IPS-18c (cell line): ENCODE measurements around the gene PRR14.

Experiments used
- H3K4me3 ChIP-seq: 2 replicates; pipeline ENCODE4 v1.7.0; 2013; ENCODE audit warnings: low read depth, mild to moderate bottlenecking, low read length, moderate library complexity; ENCODE audit not compliant: insufficient read depth
- H3K9me3 ChIP-seq: one replicate; pipeline ENCODE4 v1.6.1; 2013; ENCODE audit warnings: mild to moderate bottlenecking, low read length, moderate library complexity; ENCODE audit not compliant: control insufficient read depth, insufficient read depth

PRR14 gene

DNA sequence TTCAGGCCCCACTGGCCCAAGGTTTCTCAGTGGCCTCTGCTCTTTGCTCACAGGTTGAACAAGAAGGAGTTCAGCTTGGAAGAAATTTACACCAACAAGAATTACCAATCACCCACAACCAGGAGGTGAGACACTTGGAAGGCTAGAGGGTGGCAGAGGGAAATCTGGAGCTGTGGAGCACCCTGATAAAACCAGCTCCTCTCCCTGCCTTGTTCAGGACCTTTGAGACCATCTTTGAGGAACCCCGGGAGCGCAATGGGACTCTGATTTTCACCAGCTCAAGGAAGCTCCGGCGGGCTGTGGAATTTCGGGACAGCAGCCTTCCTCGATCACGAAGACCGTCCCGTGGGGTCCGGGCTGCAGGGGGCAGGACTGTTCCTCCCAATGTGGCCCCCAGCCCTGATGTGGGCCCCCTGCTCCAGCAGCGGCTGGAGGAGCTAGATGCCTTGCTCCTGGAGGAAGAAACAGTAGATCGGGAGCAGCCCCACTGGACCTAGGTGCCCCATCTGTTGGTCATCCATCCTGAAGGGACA, 5.1 kb downstream of the PRR14 start:
- Histone ChIP-seq H3K9me3 (no peaks in the 10 kb centered on the region), H3K4me3 (no peak overlapping the region)

DNA sequence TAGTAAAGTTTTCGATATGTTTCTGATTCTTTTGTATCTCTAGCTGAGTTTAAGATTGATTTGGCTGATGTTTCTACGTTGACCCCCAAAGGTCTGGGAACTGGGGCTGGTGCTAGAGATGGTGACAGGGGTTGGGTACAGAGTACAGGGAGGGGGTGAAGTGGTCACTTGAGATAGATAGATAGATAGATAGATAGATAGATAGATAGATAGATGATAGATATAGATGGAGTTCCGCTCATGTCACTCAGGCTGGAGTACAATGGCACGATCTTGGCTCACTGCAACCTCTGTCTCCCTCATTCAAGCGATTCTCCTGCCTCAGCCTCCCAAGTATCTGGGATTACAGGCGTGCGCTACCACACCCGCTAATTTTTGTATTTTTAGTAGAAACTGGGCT, 5.6 kb downstream of the PRR14 start:
- Histone ChIP-seq H3K9me3 (no peaks in the 10 kb centered on the region), H3K4me3 (no peak overlapping the region)

DNA sequence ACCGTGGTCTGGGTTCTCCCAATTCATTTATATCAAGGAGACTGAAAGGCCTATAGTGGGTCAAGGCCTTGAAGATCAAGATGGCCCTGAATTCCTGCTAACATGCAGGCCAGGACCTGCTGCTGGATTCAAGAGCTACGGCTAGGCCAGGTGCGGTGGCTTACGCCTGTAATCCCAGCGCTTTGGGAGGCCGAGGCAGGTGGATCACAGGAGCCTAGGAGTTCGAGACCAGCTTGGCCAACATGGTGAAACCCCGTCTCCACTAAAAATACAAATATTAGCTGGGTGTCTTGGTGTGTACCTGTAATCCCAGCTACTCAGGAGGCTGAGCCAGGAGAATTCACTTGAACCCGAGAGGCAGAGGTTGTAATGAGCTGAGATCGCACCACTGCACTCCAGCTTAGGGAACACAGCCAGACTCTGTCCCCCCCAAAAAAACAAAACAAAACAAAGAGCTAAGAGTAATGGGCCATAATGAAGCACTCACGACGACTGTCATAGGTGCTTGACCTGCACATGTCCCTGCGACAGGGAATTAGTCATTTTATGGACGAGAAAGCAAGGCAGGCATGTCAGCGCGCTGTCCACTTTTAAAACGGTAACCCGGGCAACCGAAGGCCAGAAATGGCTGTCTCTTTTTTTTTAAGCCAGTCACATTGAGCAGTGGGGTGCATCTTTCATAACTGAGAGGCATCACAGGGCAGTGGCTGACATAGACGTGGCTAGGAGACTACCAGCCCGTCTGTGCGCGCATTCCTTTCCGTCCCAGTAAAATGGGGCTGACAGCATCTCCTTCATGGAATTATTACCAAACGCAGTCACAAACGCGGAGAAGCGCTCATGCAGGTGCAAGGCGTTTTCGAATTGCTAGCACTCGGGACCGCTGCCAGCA, 6.5 kb downstream of the PRR14 start:
- Histone ChIP-seq H3K4me3 (peak overlapping the region; percentile 60), H3K9me3 (no peaks in the 10 kb centered on the region)

DNA sequence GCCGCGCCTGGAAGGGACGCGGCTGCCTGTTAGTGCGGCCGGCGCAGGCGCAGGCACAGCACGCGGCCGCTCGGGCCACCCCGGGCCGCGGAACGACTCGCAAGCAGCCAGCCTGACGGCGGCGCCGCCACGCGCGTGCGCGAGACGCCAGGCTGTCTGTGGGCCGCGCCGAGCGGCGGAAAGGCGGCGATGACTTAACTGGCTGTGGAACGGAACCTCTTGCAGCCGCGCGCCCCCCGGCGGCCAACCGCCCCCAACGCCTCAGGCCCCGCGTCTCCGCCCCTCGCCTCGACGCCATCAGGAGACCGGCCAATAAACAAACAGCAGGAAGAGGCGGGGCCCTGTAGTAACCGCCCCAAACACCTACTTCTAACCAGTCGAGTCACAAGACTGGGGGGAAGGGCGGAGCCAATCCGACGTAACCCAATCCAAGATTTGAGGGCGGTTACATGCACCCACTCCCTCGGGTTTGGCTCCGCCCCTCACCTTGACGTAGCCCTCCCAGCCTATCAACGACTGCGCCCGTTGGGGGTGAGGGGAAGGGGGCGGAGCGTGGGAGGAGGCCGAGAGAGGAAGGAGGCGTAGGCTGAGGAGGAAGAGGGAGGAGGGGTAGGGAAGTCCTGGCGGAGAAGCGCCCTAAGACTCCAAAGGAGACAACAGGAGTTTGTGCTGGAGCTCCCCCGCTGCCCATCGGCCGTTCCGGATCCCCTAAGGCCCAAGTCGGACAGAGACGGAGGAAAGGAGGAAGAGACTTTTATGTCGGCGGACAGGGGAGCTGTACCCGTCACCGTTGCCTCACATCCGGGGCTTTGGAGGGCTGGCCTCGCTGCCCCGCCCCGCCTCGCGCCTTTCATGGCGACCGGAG, 7.3 kb downstream of the PRR14 start, which contains the start of gene FBRS:
Gene FBRS, plus strand, starts transcription at position 566 of the 865 bp plus-strand sequence. CDS start 1,088 bp downstream, outside the sequence.
- H3K9me3 ChIP-seq, result no peaks in the 10 kb centered on the region
- H3K4me3 ChIP-seq, result peak within 1 kb of the TSS; percentile 97

DNA sequence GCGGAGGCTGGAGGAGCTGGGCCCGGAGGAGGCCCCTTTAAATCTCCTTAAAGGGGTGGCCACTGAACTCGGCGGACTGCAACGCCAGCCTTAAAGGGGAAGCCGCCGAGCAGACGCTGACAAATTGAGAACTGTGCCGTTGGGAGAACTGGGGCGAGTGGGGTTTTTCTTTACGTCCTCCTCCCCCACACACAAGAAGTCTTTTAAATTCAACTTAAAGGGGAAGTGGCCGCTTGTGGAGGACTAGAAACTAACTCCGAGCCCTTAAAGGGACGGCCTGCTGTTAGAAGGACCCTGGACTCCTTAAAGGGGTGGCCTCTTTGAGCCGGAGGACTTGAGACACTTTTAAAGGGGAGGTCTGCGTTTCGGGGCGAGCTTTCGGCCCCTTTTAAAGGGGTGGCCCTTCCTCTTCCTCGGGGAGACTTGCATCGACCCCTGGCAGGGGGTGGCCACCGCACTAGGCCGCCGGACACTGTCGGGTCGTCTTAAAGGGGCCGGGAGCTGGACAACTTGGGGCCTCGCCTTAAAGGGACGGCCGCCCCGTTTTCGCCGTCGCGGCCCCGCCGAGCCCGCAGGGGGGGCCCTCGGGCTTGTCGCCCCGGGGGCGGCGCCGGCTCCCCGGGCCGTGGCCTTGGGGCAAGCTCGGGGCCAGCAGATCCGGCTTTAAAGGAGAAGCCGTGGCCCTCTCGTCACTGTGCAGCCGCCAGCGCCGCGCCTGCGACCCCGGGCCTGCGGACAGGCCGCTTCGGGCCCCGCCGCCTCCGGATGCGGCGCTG, 8.2 kb downstream of the PRR14 start:
- Histone ChIP-seq H3K4me3 (peak overlapping the region; percentile 97), H3K9me3 (no peaks in the 10 kb centered on the region)

DNA sequence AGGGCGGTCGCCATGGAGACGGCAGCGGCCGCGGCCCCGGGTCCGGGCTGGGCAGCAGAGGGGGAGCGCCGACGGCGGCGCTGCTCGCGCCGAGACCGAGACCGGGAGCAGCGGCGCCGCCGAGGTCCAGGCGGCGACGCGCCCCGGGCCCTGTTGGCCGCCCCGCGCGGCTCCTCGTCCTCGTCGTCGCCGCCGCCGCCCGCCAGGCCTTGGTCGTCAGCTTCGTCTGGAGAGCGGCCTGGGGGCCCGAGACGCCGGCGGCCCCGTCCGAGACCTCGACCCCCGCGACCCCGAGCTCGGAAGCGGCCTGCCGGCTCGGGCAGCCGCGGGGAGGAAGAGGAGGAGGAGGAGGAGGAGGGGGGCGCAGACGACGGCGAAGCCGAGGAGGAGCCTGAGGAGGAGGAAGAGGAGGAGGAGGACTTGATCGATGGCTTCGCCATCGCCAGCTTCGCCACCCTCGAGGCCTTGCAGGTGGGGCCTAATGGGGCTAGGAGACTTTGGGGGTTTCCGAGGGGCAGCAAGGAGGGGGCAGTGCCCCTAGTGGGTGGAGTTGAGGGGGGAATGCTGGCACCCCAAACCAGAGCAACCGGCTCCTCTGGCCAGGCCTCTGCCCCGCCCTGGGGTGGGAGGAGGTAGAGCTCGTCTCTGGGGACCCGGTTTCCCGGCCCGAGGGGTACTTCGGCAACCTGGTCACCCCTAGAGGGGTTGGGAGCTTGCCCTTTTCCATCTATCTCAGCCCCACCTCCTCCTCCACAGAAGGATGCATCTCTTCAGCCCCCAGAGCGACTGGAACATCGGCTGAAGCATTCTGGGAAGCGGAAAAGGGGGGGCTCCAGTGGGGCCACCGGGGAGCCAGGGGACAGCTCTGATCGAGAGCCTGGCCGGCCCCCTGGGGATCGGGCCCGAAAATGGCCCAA, 9.0 kb downstream of the PRR14 start:
- Histone ChIP-seq H3K9me3 (no peaks in the 10 kb centered on the region), H3K4me3 (peak overlapping the region; percentile 97)

DNA sequence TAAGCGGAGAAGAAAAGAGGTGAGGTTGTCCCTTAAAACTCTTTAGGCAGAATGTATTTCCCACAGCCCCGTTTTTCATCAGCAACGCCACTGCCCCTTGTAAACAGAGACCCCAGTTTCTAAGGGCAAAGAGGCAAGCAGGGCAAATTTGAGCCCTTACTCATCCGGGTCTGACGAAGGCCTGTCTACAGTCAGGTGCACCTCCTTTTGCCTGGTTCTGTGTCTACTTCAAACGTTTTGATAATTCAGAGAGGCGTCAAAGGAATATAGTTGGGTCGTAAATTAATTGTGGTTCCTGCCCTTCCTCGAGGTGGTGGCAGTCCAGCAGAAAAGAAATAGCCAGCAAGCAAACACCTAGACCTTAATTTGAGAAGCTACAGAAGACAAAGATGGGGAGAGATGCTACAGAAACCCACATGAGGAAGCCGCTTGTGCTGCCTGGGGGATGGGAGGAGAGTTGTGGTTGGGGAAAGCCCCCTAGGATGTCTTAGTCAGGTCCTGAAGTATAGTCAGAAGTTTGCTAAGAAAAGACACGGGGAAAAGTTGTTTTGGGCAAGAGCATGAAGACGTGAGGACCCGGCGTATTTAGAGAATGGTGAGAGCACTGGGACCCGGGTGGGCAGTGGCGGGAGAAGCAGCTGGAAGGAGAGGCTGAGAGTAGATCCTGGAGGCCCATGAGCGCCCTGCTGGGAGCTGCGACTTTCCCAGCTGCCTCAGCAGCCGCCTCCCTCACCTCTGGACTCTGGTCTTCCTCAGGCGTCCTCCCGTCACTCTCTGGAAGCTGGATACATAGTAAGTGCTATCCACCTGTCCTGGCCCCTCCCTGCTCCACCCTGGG, 9.9 kb downstream of the PRR14 start:
- Histone ChIP-seq H3K4me3 (peak overlapping the region; percentile 97), H3K9me3 (no peaks in the 10 kb centered on the region)

DNA sequence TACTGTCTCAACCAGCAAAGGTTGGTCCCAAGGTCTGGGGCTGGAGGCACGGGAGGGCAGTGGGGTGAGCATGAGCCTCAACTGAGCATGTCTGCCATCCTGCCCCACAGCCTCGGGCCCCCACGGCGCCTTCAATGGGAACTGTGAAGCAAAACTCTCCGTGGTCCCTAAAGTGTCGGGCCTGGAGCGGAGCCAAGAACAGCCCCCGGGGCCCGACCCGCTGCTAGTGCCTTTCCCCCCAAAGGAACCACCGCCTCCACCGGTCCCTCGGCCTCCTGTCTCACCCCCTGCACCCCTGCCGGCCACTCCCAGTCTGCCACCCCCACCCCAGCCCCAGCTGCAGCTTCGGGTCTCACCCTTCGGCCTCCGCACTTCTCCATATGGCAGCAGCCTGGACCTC, 11.7 kb downstream of the PRR14 start:
- Histone ChIP-seq H3K9me3 (no peaks in the 10 kb centered on the region), H3K4me3 (no peak overlapping the region)

DNA sequence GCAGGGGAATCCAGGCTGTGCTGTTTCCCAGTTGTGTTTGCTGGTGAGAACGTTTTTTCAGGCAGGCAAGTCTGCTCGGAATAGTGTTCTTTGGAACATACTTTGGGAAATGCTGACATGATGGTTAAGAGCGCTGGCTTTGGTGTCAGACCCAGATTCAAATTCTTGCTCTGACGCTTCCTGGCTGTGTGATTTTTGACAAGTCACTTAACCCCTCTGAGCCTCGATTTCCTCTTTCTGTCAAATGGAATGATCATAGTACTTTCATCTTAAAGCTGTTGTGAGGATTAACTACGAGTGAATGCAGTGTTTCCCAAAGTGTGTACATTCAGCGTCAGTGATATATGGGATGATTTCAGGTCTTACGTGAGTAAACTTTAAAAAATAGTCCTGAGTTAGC, 12.3 kb downstream of the PRR14 start:
- Histone ChIP-seq H3K9me3 (no peaks in the 10 kb centered on the region), H3K4me3 (no peak overlapping the region)

DNA sequence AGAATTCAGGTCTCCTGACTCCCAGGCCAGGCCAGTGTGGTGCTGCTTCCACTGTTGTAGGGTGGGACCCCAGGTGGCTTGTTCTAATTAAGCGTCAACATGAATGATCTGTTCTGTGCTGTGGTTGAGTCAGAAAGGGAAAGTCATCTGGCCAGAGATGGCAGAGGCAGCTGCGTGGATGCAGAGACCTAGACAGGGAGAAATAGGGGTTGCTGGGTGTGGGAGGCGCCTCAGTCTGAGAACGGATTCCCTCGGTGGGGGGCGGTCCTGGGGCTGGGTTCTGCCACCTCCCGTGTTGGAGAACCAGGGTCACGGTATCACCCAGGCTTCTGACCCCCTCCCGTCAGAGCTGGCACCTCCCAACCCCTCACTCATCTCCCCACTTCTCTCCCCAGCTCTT, 13.1 kb downstream of the PRR14 start:
- no peaks in the 10 kb centered on the region for H3K9me3 ChIP-seq
- H3K4me3 ChIP-seq, result no peak overlapping the region

DNA sequence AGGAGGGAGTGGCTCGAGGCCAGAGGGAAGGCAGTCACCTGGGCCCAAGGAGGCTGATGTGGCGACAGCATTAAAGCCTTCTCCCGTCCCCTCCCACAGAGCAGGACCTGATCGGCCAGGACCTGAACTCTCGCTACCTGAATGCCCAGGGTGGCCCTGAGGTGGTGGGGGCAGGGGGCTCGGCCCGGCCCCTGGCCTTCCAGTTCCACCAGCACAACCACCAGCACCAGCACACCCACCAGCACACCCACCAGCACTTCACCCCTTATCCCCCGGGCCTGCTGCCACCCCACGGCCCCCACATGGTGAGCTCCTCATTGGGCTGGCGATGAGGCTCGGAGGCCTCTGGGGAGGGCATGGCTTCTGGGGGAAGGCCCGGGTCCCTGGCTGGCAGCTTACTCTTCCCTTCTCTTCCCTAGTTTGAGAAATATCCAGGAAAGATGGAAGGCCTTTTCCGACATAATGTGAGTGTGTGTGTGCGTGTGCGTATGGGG, 13.9 kb downstream of the PRR14 start:
- Histone ChIP-seq H3K4me3 (no peak overlapping the region), H3K9me3 (no peaks in the 10 kb centered on the region)

DNA sequence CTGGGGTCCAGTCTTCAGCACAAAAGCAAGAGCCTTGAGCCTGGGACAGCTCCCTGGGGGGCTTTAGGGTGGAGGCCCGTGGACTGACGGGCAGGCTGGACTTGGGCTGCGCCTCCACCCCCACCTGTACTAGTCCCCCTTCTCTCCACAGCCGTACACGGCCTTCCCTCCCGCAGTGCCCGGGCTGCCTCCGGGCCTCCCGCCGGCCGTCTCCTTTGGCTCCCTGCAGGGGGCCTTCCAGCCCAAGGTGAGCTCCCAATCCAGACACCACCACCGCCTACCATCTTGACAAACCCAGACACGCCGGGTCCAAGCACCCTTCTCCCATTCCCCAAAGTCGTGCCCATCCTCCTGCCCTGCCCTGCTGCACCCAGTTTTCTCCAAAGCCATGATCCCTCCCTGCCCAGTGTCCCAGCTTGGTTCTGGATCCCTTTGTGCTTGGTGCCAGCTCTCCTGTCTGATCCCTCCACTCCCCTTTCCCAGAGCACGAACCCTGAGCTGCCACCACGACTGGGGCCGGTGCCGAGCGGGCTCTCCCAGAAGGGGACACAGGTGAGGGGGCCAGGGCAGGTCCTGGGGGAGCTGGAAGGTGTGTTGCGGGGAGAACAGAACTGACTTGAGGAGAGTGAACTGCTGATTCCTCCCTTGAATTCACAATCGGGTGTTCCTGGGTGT, 14.5 kb downstream of the PRR14 start:
- no peak overlapping the region for H3K4me3 ChIP-seq
- H3K9me3 ChIP-seq, result no peaks in the 10 kb centered on the region

DNA sequence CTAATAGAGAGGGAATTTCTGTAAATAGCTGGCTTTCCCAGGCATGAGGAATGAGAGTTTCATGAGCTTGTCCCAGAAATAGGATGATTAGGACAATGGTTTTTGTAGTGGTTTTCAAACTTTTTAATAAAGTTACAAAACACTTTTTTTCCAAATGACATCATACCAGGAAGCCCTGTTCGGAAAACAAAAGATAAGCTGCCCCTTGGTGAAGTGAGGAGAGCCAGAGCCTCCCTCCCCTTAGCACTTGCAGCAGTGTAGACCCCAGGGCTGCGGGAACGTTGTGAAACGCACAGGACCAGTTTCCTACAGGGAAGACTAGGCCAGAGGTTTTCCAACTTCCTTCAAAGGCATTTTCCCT, 15.1 kb downstream of the PRR14 start:
- no peak overlapping the region for H3K4me3 ChIP-seq

DNA sequence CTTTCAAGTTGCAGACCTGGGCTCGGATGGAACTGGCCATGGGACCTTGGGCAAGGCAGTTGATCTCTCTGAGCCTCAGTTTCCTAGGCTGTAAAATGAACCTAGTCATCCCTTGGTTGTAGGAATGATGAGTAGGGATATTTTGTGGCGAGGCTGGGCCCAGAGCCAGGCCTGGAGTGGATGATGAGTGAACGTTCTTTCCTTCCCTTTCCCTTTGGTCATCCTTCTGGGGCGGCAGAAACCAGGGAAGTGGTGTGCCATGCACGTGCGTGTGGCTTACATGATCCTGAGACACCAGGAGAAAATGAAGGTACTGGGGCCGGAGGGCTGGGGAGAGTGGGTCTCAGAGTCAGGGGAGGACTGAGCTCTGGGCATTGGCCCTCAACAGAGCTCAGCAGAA, 15.9 kb downstream of the PRR14 start:
- Histone ChIP-seq H3K4me3 (no peak overlapping the region), H3K9me3 (no peaks in the 10 kb centered on the region)

More for the DNA sequence above, 15.1 kb downstream of the PRR14 start:
- no peaks in the 10 kb centered on the region for H3K9me3 ChIP-seq

DNA sequence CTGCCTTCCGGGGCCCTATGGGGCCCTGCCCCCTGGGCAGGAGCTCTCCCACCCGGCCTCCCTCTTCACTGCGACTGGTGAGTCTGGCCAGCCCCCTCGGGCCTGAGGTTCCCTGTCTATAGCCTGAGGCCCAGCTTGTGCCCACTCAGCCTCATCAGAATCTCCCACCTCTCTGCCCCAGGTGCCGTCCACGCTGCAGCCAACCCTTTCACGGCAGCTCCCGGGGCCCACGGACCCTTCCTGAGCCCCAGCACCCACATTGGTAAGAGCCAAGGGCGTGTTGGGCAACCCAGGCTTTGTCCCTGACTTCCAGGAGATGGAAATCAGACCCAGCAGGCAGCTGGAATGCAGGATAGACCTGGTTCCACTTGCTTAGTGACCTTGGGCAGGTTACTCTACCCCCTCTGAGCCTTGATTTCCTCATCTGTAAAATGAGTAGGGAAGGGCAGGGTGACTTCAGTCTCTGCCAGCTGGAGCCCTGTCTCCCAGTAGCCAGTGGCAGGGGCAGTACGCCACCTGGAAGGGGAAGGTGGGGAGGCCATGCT, 16.7 kb downstream of the PRR14 start:
- Histone ChIP-seq H3K4me3 (no peak overlapping the region), H3K9me3 (no peaks in the 10 kb centered on the region)
